ENCODE results near the gene CNOT11.
"Not testable (repeated sequence)": the region's sequence is repeated elsewhere in the genome, so short reads cannot be mapped to it uniquely, and the experiment has no call there.

Gene CNOT11

DNA sequence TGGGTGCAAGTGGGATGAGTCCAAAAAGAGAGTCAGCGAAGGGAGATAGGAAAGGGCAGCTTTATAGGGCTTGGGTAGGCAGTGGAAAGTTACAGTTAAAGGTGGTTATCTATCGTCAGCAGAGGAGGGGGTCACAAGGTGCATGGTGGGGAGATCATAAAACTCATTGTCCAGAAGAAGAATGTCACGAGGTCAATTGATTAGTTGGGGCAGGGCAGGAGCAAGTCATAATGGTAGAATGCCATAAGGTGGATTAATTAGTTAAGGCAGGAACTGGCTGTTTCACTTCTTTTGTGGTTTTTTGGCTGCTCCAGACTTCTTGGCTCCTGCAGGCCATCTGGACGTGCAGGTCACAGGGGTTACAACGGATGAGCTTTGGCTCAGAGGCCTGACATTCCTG, 3.9 kb upstream of the CNOT11 start:
- not testable (repeated sequence) for DNase-seq

DNA sequence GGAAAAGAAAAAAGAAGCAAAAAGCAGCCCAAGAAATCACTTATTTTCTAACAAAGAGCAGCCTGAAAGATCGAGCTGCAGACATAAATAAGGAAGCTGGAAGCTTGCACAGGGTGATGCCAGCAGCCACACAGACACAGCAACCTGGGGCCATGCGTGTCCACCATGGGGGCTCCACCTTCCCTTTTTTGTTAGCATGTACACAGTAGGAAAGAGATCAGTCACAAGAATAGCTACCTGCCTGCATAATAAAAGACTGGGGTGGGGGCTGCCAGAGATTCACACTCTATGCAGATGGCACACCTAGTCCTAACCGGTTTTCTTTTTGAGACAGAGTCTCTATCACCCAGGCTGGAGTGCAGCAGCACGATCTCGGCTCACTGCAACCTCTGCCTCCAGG, 2.9 kb upstream of the CNOT11 start:
- DNase-seq = no peak

GRCh38 chr2:101251246-101251781, 1.4 kb upstream of the CNOT11 start:
- not testable (repeated sequence) for DNase-seq

GRCh38 chr2:101251844-101252407, 760 bp upstream of the CNOT11 start:
- DNase-seq = no peak

DNA sequence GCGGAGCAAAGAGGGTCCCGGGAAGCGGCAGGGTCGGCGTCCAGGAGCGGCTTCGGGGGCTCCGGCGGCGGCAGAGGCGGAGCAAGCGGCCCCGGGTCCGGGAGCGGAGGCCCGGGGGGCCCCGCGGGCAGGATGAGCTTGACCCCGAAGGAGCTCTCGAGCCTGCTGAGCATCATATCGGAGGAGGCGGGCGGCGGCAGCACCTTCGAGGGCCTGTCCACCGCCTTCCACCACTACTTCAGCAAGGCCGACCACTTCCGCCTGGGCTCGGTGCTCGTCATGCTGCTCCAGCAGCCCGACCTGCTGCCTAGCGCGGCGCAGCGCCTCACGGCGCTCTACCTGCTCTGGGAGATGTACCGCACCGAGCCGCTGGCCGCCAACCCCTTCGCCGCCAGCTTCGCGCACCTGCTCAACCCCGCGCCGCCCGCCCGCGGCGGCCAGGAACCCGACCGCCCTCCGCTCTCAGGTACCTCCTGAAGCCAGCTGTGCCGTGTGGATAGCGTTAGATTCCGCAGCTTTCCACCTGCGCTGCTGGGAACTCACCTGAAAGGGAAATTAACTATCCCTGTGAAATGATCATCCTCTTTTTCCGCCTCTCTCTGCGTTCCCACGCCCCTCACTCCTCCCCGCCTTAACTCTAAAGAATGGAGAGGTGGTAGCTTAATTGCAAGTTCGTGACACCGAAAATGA, 472 bp downstream of the CNOT11 start:
- no peak for DNase-seq

- no peak for DNase-seq
These were observed 1.2 kb downstream of the CNOT11 start for GRCh38 chr2:101253703-101254450.

DNA sequence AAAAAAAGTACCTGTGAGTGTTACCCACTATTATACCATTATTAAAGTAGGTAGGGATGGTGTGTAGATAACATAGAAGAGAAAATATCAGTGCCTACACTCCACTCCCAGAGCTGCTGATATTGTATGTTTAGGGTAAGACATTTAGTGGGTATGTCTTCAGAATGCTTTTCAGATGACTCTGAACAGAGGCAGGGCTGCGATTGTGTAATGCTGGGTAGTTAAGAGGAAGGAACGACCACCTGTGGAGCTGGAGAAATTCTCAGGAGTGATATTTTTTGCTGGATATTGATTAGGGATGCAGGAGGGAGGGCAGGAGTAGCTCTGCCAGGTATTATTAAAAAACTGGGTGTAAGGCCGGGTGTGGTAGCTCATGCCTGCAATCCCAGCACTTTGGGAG, 2.8 kb downstream of the CNOT11 start:
- no peak for DNase-seq

DNA sequence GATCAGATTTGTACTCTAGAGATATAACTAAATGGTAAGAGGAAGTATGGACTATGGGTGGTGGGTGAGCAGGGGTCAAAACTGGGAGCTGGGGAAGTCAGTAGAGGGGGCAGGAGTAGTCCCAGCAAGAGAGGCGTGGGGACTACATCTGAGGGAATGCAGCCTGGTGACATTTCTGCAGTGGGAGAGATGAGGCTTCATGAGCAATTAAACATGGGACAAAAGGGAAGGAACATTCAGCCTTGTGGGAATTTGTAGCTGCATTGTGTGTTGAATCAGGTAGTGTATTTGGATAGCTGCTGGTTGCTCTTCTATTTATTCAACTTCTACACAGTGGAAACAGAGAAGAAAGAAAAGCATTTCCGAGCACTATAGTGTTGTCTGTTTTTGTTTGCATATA, 3.6 kb downstream of the CNOT11 start:
- no peak for DNase-seq

DNA sequence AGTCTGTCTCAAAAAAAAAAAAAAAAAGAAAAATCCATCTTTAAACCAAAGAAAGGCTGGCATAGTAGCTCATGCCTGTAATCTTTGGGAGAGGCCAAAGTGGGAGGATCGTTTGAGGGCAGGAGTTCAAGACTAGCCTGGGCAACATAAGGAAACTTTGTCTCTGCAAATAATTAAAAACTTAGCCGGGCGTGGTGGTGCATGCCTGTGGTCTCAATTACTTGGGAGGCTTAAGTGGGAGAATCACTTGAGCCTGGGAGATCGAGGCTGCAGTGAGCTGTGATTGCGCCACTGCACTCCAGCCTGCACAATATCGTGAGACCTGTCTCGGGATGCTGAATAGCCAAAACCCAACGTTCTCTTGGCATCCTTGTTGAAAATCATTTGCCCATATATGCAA, 6.1 kb downstream of the CNOT11 start:
- DNase-seq = no peak

GRCh38 chr2:101262142-101262541, 9.5 kb downstream of the CNOT11 start:
- DNase-seq = no peak

DNA sequence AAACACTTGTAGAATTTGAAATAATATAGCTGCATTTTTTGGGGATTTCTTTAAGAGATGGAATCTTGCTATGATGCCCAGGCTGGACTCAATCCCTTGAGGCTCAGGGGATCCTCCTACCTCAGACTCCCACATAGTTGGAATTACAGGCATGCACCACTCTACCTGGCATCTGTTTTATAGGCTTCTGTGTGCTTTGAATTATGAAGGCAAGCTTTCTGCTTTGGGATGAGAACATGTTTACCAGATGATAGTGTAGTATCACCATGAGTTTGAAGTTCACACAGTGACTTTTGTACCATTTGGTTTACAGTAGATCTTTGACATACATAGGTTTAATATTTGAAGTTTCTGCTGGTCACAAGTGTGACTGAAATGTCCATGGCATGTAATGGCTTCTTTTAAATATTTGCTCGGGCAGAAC, 10.7 kb downstream of the CNOT11 start:
- DNase-seq = no peak

DNA sequence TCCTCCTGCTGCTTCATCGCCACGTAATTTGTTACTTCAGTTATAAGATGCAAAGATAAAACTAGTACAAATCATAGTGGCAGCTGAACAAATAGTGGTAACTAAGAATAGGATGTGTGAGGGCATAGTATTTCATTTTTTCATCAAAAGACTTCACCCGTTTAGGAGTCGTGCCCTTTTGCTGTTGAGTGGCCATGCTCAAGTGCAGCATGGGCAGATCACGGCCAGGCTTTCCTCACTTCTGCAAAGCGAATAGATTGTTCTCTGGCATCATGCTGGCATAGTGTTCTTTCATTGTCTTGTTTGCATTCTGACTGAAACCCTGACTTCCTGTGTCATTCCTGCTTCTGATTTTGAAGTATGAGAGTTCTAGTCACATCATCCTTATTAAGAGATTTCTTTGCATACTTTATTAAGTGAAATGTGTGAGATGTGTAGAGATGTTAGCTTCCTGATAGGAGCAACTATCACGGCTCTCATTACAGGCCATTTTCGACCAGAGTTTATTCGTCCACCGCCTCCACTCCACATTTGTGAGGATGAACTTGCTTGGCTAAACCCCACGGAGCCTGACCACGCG, 11.8 kb downstream of the CNOT11 start:
- DNase-seq = no peak

DNA sequence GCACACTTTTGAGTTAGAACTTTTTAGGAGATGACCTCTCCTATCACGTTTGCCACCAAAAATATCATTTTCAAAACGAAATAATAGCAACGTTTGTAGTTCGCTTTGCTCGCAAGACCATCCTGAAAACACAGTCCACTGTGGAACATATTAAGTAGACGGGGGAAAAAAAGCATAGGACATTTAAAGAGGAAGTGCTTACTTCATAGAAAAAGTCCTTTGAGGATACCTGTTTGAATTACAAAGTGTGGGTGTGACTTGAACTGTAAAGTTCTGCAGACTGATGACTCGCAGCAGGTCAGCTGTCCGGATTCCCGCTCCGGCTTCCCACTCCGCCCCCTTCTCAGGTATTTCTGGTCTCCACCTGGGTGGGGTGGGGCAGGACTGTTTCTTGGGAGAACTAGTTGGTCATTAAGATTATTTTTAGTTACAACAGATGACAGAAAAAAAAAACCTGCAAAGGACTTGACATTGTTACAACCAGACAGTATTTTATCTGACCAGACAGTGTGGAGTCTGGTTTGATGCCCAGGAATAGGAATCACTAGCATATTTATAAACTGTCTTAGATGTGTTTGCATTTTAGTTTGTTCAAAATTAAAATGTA, 13.3 kb downstream of the CNOT11 start:
- no peak for DNase-seq

- no peak for DNase-seq
These were observed 15.3 kb downstream of the CNOT11 start for GRCh38 chr2:101267671-101268656.

DNA sequence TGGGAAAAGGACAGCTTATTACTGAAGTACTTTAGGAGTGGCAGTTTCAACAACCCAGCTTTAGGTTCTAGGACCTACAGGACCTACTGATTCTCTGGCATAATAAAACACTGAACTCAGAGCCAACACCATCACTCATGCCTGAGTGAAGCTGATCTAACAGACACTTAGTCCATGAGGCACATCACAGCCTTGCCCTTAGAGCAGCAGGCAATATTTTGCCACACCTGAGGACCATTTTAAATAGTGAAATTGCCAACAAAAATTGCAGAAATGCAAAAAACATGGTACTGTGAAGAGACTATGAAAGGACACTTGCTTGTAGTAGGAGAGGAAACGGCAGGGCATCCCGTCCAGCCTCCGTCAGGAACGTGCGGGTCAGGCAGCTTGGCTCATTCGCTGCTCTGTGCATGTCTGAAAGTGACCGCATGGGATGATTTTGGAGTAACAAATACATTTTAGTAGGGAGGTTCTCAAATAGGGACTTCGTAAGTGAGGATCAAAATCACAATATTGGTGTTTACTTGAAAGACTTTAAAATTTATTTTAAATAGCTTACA, 18.1 kb downstream of the CNOT11 start:
- DNase-seq = no peak

DNA sequence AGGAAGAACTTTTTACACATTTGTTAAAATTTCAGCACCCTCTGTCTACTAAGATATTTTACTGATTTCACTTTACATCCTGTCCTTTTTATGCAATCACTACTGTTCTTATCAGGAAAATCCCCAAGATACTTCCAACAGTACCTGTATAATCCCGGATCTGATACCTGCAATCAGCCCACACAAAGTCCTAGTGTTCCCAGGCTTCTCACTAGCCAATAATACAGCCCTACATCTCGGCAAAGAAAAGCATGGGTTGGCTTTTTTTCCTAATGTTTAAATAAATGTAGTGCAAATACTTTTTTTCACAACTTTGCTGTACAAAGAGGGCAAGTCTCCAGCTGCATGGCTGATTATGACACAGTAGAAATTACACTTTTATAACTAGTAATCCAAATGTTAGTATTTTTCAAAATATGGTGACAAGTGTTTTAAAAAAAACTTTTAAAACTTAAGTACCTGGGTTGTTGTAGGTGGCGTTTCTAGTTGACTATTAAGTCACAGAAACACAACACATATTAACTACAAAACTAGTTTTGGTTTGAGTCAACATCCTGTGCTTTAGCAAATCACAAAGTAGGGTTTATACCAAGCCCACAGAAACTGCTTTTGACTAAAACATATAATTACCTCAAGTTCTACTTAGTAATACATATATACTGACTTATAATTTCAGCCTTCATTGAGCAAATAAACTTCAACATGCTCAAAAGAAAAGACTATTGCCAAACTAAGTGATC, 19.5 kb downstream of the CNOT11 start:
- no peak for DNase-seq

- DNase-seq = no peak
These were observed 20.4 kb downstream of the CNOT11 start for GRCh38 chr2:101273056-101273455.

DNA sequence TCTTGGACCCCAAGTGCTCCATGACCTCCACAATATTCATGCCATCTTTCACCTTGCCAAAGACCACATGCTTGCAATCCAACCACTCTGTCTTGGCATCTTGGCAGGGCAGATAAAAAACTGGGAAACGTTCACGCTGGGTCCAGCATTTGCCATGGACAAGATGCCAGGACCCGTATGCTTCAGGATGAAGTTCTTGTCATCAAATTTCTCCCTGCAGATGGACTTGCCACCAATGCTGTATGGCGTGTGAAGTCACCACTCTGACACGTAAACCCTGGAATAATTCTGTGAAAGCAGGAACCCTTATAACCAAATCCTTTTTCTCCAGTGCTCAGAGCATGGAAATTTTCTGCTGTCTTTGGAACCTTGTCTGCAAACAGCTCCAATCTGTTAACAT, 21.5 kb downstream of the CNOT11 start:
- no peak for DNase-seq

DNA sequence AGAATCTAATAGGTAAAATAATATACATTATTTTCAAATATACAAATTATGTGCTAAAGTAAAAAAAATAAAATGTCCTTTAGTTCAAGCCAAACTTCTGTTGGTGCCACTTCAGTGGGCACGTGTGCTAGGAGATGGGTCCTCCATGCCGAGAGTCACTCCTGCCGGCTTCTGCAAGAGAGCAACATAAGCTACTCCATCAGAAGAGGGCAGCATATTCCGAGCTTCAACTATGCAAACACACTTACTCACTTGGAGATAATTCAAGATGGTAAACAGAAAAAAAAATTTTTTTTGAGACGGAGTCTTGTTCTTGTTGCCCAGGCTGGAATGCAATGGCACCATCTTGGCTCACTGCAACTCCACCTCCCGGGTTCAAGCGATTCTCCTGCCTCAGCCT, 24.4 kb downstream of the CNOT11 start:
- no peak for DNase-seq

- DNase-seq = no peak
These were observed 26.2 kb downstream of the CNOT11 start for GRCh38 chr2:101278925-101279324.

DNA sequence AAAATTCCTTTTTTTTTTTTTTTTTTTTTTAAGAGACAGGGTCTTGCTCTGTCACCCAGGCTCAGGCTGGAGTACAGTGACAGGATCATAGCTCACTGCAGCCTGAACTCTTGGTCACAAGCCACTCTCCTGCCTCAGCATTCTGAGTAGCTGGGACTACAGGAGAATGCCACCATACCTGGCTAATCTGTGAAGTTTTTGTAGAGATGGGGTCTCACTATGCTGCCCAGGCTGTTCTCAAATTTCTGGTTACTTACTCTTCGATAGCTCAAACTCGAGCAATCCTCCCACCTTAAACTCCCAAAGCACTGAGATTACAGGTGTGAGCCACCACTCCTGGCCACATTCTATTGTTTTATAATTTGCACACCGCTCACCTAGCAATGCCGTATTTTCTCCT, 28.8 kb downstream of the CNOT11 start:
- no peak for DNase-seq
